ENCODE data around the gene SDHD. TPM values are rescaled to one million over a fixed set of nuclear protein-coding genes. Genes with fewer than 3 reads are reported as not detected.
"Not testable (repeated sequence)": the region's sequence is repeated elsewhere in the genome, so short reads cannot be mapped to it uniquely, and the experiment has no call there.

SDHD gene
- 131 and 207 TPM in 2 replicates for polyA plus RNA-seq (2011; rRNA removed)
- polyA minus RNA-seq (2011; rRNA and poly(A)+ RNA removed), result 125 and 163 TPM in 2 replicates

DNA sequence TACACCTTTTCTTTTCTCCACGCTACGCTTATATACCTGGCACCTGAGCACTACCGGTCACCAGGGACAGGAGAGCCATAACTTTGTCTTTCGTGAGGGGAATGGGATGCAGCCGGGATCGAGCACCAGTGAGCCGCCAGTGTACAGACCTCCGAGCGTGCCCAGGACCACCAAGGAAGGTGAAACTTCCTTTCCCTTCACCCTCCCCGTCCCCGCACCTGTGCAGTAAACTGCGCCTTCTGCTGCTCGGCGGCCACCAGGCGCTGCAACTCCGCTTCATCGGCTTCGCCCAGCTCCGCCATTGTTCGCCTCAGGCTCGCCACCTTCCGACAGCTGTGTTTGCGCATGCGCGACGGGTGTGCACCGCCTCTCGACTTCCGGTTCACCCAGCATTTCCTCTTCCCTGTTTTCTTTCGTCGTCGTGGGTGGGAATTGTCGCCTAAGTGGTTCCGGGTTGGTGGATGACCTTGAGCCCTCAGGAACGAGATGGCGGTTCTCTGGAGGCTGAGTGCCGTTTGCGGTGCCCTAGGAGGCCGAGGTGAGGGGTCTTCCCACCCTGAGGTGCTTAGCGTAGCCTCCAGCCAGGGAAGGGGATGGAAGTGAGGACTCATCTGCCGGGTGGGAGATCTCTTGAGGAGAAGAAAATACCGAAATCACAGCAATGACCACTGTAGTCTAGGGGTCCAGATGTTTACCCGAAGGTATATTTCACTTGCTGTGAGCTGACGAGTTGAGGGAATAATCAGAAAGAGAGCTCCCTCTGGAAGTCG is at the start of gene SDHD, which contains the start of gene TIMM8B:
SDHD (plus strand) TSS at position 452 of the 770 bp plus-strand sequence; CDS start at position 487, 35 bp downstream.
TIMM8B (minus strand) TSS at position 335 of the 770 bp plus-strand sequence; CDS start at position 302, 33 bp downstream.
- Histone ChIP-seq H3K36me3 (ENCODE audit: control insufficient read depth, insufficient read depth, low read length) (peaks cover 8% of the 10 kb centered on the region; the same call in 1 of the 2 replicates), H3K4me3 (ENCODE audit: low read depth, low read length) (peak within 1 kb of the TSS; percentile 90), H3K27me3 (ENCODE audit: control insufficient read depth, insufficient read depth, low read length) (no peaks in the 10 kb centered on the region)
- TF ChIP-seq, protein P1, sequence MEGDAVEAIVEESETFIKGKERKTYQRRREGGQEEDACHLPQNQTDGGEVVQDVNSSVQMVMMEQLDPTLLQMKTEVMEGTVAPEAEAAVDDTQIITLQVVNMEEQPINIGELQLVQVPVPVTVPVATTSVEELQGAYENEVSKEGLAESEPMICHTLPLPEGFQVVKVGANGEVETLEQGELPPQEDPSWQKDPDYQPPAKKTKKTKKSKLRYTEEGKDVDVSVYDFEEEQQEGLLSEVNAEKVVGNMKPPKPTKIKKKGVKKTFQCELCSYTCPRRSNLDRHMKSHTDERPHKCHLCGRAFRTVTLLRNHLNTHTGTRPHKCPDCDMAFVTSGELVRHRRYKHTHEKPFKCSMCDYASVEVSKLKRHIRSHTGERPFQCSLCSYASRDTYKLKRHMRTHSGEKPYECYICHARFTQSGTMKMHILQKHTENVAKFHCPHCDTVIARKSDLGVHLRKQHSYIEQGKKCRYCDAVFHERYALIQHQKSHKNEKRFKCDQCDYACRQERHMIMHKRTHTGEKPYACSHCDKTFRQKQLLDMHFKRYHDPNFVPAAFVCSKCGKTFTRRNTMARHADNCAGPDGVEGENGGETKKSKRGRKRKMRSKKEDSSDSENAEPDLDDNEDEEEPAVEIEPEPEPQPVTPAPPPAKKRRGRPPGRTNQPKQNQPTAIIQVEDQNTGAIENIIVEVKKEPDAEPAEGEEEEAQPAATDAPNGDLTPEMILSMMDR (IDR thresholded peaks at IDR 0.05; ENCODE audit: insufficient read depth, low read depth, low read length), result peak; percentile 59
- DNase-seq (ENCODE audit: low read depth), result peak; percentile 78
- ChIA-PET POLR2A (no interaction called here), CTCF (interaction anchor here (1.0 to 1.4 kb wide), 2 partner anchors 11 to 193 kb away, joined by 4 read pairs; no protein-coding TSS in a partner anchor)

DNA sequence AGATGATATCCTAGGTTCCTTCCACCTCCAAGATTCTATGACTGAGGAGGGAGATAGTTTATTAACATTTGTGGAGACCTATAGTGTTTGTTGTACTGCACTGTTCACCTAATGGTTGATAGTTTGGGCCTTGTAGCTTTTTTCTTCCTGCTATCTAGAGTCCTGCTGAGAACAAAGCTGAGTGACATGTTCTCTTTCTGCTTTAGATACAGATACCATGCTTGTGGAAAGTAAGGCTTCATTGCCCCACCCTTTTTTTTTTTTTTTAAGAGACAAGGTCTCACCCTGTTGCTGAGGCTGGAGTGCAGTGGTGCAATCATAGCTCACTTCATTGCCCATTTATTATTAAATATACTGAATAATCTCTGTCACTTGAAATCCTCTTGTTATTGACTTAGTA is 49.1 kb upstream of the SDHD start:
- Histone ChIP-seq H3K36me3 (ENCODE audit: control insufficient read depth, insufficient read depth, low read length) (peaks cover 2% of the 10 kb centered on the region; the same call in 1 of the 2 replicates), H3K27me3 (ENCODE audit: control insufficient read depth, insufficient read depth, low read length) (no peaks in the 10 kb centered on the region; the same call in 1 of the 2 replicates), H3K4me3 (ENCODE audit: low read depth, low read length) (no peak overlapping the region)
- ChIA-PET CTCF (no interaction called here), POLR2A (no interaction called here)
- TF ChIP-seq, protein P1 (IDR thresholded peaks at IDR 0.05; ENCODE audit: insufficient read depth, low read depth, low read length), result no peak
- no peak for DNase-seq (ENCODE audit: low read depth)

DNA sequence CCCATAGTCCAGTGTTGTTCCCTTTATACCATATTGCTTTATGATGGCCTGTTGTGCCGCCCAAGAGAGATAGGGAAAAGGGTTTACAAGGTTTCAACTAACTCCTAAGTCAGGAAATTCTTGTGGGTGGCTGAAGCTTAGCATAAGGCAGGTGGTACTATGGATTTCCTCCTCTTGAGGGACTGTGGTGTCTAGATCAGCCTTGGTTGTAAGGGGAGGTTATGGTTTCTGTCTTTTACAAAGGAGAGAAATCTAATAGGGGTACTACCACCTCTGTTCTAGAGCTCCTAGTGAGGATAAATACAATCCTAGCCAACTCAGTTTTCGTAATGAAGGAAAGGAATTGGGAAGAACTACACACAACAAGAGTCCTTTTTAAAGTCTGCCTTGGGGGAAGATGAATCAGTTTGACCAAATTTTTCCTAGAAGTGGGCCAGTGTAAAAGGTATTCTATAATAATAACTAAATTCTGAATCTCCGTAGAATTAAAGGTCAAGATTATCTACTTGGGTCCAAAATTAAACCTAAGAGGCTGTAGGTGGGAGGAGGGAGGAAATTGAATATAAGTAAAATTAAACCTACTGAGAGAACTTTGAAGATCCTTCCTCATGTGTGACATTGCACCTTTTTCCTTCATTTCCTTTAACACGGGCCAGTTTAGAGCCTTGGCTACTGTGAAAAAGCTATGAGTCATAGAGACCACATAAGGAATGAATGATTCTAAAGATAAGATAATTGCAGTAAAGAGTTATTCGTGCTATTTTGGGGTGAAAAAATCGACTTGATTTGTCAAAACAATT is 44.3 kb upstream of the SDHD start:
- H3K27me3 ChIP-seq (ENCODE audit: control insufficient read depth, insufficient read depth, low read length), result no peaks in the 10 kb centered on the region; the same call in 1 of the 2 replicates
- ChIA-PET CTCF (interaction anchor here (0.5 to 1.9 kb wide), 3 partner anchors 9 to 10 kb away, joined by 3 to 6 read pairs (median 5); no protein-coding TSS in a partner anchor), POLR2A (no interaction called here)
- no peak for DNase-seq (ENCODE audit: low read depth)
- peaks cover 5% of the 10 kb centered on the region for H3K36me3 ChIP-seq (ENCODE audit: control insufficient read depth, insufficient read depth, low read length)
- H3K4me3 ChIP-seq (ENCODE audit: low read depth, low read length), result no peak overlapping the region
- TF ChIP-seq, protein P1 (IDR thresholded peaks at IDR 0.05; ENCODE audit: insufficient read depth, low read depth, low read length), result no peak

DNA sequence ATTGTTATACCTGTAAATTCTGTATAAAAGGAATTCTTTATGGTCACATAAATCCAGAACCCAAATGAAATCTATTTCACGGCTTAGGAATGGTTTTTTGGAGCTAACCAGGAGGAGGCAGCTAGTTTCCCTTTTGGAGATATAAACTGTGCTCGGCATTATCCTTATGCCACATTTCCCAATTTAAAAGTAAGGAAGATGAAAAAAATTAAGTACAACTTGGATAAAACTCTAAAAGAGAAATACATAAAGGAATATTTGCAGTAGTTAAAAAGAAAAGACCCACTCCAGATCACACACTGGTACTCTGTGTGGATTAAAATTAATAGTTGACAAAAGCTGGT is 43.7 kb upstream of the SDHD start:
- POLR2A ChIA-PET, result no interaction called here
- CTCF ChIA-PET, result interaction anchor here (1.6 to 1.9 kb wide), 2 partner anchors 9 to 10 kb away, joined by 3 to 6 read pairs; no protein-coding TSS in a partner anchor
- H3K4me3 ChIP-seq (ENCODE audit: low read depth, low read length), result no peak overlapping the region
- TF ChIP-seq, protein P1 (IDR thresholded peaks at IDR 0.05; ENCODE audit: insufficient read depth, low read depth, low read length), result no peak
- no peak for DNase-seq (ENCODE audit: low read depth)
- no peaks in the 10 kb centered on the region for H3K27me3 ChIP-seq (ENCODE audit: control insufficient read depth, insufficient read depth, low read length)
- H3K36me3 ChIP-seq (ENCODE audit: control insufficient read depth, insufficient read depth, low read length), result peaks cover 4% of the 10 kb centered on the region

DNA sequence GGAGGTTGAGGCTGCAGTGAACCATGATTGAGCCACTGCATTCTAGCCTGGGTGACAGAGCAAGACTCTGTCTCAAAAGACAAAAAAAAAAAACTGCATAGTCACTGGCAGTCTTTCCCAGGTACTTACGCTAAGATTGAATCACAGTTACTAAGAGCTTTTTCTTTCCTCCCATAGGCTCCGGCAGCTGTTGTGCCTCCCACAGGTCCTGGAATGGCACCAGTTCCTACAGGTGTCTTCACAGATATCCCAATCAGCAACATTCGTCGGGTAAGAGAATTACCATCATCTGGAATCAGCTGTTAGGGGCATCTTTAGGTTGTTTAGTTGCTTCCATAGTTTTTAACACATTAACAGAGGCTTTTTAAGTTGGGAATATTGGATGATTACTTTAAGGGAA is 41.7 kb upstream of the SDHD start:
- TF ChIP-seq, protein P1 (IDR thresholded peaks at IDR 0.05; ENCODE audit: insufficient read depth, low read depth, low read length), result no peak
- no peak overlapping the region for H3K4me3 ChIP-seq (ENCODE audit: low read depth, low read length)
- H3K27me3 ChIP-seq (ENCODE audit: control insufficient read depth, insufficient read depth, low read length), result no peaks in the 10 kb centered on the region
- POLR2A ChIA-PET, result no interaction called here
- no peak for DNase-seq (ENCODE audit: low read depth)
- CTCF ChIA-PET, result interaction anchor here (0.6 kb wide), 1 partner anchor 1103 kb away, joined by 3 read pairs; no protein-coding TSS in a partner anchor
- peaks cover 4% of the 10 kb centered on the region for H3K36me3 ChIP-seq (ENCODE audit: control insufficient read depth, insufficient read depth, low read length)

DNA sequence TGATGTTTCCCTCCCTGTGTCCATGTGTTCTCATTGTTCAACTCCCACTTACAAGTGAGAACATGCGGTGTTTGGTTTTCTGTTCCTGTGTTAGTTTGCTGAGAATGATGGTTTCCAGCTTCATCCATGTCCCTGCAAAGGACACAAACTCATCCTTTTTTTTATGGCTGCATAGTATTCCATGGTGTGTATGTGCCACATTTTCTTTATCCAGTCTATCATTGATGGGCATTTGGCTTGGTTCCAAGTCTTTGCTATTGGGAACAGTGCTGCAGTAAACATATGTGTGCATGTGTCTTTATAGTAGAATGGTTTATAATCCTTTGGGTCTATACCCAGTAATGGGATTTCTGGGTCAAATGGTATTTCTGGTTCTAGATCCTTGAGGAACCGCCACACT is 40.0 kb upstream of the SDHD start:
- CTCF ChIA-PET; H3K27me3 ChIP-seq (ENCODE audit: control insufficient read depth, insufficient read depth, low read length); DNase-seq (ENCODE audit: low read depth); H3K36me3 ChIP-seq (ENCODE audit: control insufficient read depth, insufficient read depth, low read length); H3K4me3 ChIP-seq (ENCODE audit: low read depth, low read length); POLR2A ChIA-PET: not testable (repeated sequence)

DNA sequence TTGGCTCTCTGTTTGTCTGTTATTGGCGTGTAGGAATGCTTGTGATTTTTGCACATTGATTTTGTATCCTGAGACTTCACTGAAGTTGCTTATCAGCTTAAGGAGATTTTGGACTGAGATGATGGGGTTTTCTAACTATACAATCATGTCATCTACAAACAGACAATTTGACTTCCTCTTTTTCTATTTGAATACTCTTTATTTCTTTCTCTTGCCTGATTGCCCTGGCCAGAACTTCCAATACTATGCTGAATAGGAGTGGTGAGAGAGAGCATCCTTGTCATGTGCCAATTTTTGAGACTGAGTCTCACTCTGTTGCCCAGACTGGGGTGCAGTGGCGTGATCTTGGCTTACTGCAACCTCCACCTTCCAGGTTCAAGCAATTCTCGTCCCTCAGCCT is 38.4 kb upstream of the SDHD start:
- H3K4me3 ChIP-seq (ENCODE audit: low read depth, low read length); H3K36me3 ChIP-seq (ENCODE audit: control insufficient read depth, insufficient read depth, low read length); DNase-seq (ENCODE audit: low read depth); H3K27me3 ChIP-seq (ENCODE audit: control insufficient read depth, insufficient read depth, low read length): not testable (repeated sequence)
- ChIA-PET CTCF (interaction anchor here (1.2 kb wide), 1 partner anchor 14 kb away, joined by 3 read pairs; no protein-coding TSS in a partner anchor), POLR2A (interaction anchor here (0.6 kb wide), 1 partner anchor 1144 kb away, joined by 6 read pairs; no protein-coding TSS in a partner anchor)

Measured in BJ (cell line).